Lung (tissue), 12 donors: ENCODE results near the gene CHRNG. TPM values are rescaled to one million over a fixed set of nuclear protein-coding genes. Genes with fewer than 3 reads are reported as not detected.

Experiments
- ATAC-seq: fragments of 200-7000 bp; cut with Tn5 transposase; one replicate; pipeline ENCODE4 v1.9.1; 2020; ENCODE audit warnings: moderate number of reproducible peaks; ENCODE audit not compliant: insufficient read depth, low FRiP score
- DNase-seq, 3 donors: peaks; one replicate each; pipeline ENCODE4 v3.0.0-alpha.2; 2013 to 2017
- H3K27ac ChIP-seq, 2 donors: one replicate each; pipeline ENCODE4 v1.5.1; 2013; ENCODE audit warnings: mild to moderate bottlenecking in 2 of 2, moderate library complexity in 2 of 2, control low read depth in 1 of 2, inconsistent platforms in 1 of 2, low read depth in 1 of 2, low read length in 1 of 2
- H3K27me3 ChIP-seq, 3 donors: one replicate each; pipeline ENCODE4 v1.5.1; 2013; ENCODE audit warnings: low read length in 2 of 3; ENCODE audit not compliant: control insufficient read depth in 3 of 3, insufficient read depth in 3 of 3
- H3K36me3 ChIP-seq, 4 donors: one replicate each; pipeline ENCODE4 v1.5.1; 2013; ENCODE audit warnings: low read length in 4 of 4, mild to moderate bottlenecking in 1 of 4, moderate library complexity in 1 of 4; ENCODE audit not compliant: control insufficient read depth in 4 of 4, insufficient read depth in 4 of 4
- H3K4me1 ChIP-seq, 5 donors: one replicate each; pipeline ENCODE4 v1.5.1; 2013; ENCODE audit warnings: low read length in 5 of 5, mild to moderate bottlenecking in 2 of 5, moderate library complexity in 1 of 5; ENCODE audit not compliant: control insufficient read depth in 5 of 5, insufficient read depth in 5 of 5
- H3K4me3 ChIP-seq: one replicate; pipeline ENCODE4 v1.5.1; 2013; ENCODE audit warnings: mild to moderate bottlenecking, control low read depth, moderate library complexity
- H3K9ac ChIP-seq, 2 donors: one replicate each; pipeline ENCODE4 v1.5.1; 2013; ENCODE audit warnings: low read length in 2 of 2, control low read depth in 1 of 2; ENCODE audit not compliant: insufficient read depth in 1 of 2
- H3K9me3 ChIP-seq, 4 donors: one replicate each; pipeline ENCODE4 v1.5.1; 2013; ENCODE audit warnings: low read length in 3 of 4, mild to moderate bottlenecking in 1 of 4, moderate library complexity in 1 of 4; ENCODE audit not compliant: control insufficient read depth in 4 of 4, insufficient read depth in 3 of 4
- WGBS, 2 donors: extraction: QIAGEN DNeasy Blood & Tissue Kit; methylation state at CpG; one replicate each; pipeline ENCODE4 v1.1.7; 2013; 5-methylcytosine and 5-hydroxymethylcytosine counted together
- polyA plus RNA-seq, 2 donors: library from polyadenylated mRNA; stranded (reverse); fragments of 200-250 nt; gene quantifications; one replicate each; pipeline ENCODE4 v1.2.1, GENCODE V29; 2013
- total RNA-seq, 2 donors: library from RNA; depleted of rRNA in 1 of 2; stranded (reverse); fragments of >200 nt in 1 of 2; gene quantifications; one replicate each; pipeline ENCODE4 v1.2.1, GENCODE V29; 2014 to 2021
- TF ChIP-seq, protein P1 (sequence below): IDR thresholded peaks from 2 replicates; pipeline ENCODE4 v1.5.1; 2012; ENCODE audit warnings: mild to moderate bottlenecking; ENCODE audit errors: control extremely low read depth, extremely low read depth
- donor health status: control.
- donor health status: control.
- donor health status: Bipolar disorder and iron deficiency.
- donor health status: healthy.
- donor health status: DM: yes; HTN: yes; CAD: no.

CHRNG gene
- total and polyA plus RNA-seq, 4 donors: not detected

DNA sequence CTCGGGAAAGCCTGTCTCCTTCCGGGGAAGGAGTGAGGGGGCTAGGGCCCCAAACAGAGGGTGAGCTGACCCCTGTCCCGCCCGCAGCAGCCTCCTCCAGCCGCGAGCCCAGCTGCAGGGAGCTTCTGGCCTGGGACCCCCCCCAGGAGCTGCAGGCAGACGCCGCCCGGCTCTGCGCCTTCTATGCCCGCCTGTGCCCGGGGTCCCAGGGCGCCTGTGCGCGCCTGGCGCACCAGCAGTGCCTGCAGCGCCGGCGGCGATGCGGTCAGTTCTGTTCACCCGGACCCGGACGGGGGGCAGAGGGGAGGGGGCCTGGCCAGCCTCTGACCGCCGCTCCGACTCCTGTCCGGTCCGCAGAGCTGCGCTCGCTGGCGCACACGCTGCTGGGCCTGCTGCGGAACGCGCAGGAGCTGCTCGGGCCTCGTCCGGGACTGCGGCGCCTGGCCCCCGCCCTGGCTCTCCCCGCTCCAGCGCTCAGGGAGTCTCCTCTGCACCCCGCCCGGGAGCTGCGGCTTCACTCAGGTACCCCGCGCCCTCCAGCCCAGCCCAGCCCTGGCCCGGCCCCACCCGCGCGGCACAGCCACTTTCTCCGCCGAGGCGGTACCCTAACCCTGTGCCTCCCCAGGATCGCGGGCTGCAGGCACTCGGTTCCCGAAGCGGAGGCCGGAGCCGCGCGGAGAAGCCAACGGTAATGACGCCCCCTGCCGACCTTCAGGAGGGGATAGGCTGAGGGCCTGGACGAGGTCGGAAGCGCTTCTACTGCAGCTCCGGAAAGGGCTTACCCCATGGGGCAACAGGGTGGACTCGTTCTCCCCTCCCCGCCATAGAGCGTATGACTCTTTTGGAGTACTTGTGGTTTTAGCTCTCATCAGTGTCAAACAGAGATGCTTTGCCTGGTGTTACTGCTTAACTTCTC lies 15.6 kb upstream of the CHRNG start:
- ATAC-seq (no peak), DNase-seq (peak in 1 of 3 donors; percentile 37)
- Histone ChIP-seq H3K27ac (no peak overlapping the region), H3K9me3 (no peaks in the 10 kb centered on the region), H3K4me1 (peaks cover 0 to 8% (median 4%) of the 10 kb centered on the region in 5 donors), H3K27me3 (peaks cover 14 to 28% (median 19%) of the 10 kb centered on the region in 3 donors), H3K4me3 (no peak overlapping the region), H3K36me3 (no peaks in the 10 kb centered on the region), H3K9ac (no peak overlapping the region)
- TF ChIP-seq, protein P1, sequence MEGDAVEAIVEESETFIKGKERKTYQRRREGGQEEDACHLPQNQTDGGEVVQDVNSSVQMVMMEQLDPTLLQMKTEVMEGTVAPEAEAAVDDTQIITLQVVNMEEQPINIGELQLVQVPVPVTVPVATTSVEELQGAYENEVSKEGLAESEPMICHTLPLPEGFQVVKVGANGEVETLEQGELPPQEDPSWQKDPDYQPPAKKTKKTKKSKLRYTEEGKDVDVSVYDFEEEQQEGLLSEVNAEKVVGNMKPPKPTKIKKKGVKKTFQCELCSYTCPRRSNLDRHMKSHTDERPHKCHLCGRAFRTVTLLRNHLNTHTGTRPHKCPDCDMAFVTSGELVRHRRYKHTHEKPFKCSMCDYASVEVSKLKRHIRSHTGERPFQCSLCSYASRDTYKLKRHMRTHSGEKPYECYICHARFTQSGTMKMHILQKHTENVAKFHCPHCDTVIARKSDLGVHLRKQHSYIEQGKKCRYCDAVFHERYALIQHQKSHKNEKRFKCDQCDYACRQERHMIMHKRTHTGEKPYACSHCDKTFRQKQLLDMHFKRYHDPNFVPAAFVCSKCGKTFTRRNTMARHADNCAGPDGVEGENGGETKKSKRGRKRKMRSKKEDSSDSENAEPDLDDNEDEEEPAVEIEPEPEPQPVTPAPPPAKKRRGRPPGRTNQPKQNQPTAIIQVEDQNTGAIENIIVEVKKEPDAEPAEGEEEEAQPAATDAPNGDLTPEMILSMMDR: no peak
- WGBS, 2 donors: 1 to 2% methylated on average over 73 to 75 of the region's 75 CpGs

DNA sequence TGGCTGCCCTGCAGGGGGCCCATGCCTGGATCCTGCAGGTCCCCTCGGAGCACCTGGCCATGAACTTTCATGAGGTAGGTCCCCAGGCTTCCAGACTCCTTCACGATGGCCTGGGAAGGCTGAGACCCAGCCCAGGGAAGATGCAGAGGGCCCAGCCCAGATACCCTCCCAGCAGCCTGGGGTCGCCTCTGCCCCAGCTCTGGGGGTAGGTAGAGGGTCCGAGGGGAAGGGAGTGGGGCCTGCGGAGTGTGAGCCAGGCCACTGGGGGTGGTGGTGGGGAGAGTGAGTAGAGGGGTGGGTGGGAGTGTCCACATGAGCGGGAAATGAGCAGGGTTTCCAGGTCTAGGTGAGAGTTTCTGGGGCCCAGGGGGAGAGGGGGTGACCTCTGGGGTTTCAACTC lies 14.7 kb upstream of the CHRNG start:
- TF ChIP-seq, protein P1: no peak

DNA sequence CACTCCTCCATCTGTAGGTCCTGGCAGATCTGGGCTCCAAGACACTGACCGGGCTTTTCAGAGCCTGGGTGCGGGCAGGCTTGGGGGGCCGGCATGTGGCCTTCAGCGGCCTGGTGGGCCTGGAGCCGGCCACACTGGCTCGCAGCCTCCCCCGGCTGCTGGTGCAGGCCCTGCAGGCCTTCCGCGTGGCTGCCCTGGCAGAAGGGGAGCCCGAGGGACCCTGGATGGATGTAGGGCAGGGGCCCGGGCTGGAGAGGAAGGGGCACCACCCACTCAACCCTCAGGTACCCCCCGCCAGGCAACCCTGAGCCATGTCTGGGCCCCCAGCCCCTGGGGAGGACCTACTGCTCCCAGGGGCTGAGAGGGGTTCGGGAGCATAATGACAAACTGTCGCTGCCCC lies 14.3 kb upstream of the CHRNG start:
- no peak for ATAC-seq
- H3K9me3 ChIP-seq: no peaks in the 10 kb centered on the region
- WGBS, 2 donors: 81 to 93% methylated on average over 13 to 14 of the region's 14 CpGs
- peaks cover 14 to 26% (median 17%) of the 10 kb centered on the region in 3 donors for H3K27me3 ChIP-seq
- peaks cover 0 to 8% (median 4%) of the 10 kb centered on the region in 5 donors for H3K4me1 ChIP-seq
- no peak overlapping the region for H3K27ac ChIP-seq
- H3K9ac ChIP-seq: no peak overlapping the region
- H3K4me3 ChIP-seq: no peak overlapping the region
- no peak for DNase-seq
- H3K36me3 ChIP-seq: no peaks in the 10 kb centered on the region
- TF ChIP-seq, protein P1: no peak

More for the DNA sequence above, 14.7 kb upstream of the CHRNG start:
- no peak overlapping the region for H3K9ac ChIP-seq
- H3K4me3 ChIP-seq: no peak overlapping the region
- H3K36me3 ChIP-seq: no peaks in the 10 kb centered on the region
- DNase-seq: no peak
- peaks cover 0 to 8% (median 4%) of the 10 kb centered on the region in 5 donors for H3K4me1 ChIP-seq
- ATAC-seq: no peak
- no peak overlapping the region for H3K27ac ChIP-seq
- peaks cover 14 to 26% (median 17%) of the 10 kb centered on the region in 3 donors for H3K27me3 ChIP-seq
- WGBS, 2 donors: 68% methylated on average over 6 of the region's 6 CpGs
- no peaks in the 10 kb centered on the region for H3K9me3 ChIP-seq
